Neural cell (in vitro differentiated cells): Measurements from ENCODE around the gene MAPK7. TPM values are rescaled to one million over a fixed set of nuclear protein-coding genes. Genes with fewer than 3 reads are reported as not detected.
A peak's percentile ranks its signal among the peaks of the same experiment; 100 is the strongest.

Source experiments
- H2AFZ ChIP-seq: fragments of 200-600, 300-800 bp; sonication (generic), shearing (Covaris generic); 2 replicates; pipeline ENCODE4 v1.6.0; 2014; ENCODE audit warnings: low read depth, mild to moderate bottlenecking, antibody characterized with exemption, low read length, moderate library complexity
- H3F3A ChIP-seq: fragments of 200-600 bp; shearing (Covaris generic); 2 replicates; pipeline ENCODE4 v1.6.1; 2016; ENCODE audit warnings: mild to moderate bottlenecking, moderate library complexity, mixed read lengths, antibody characterized with exemption, low read length; ENCODE audit not compliant: insufficient read depth, poor library complexity, severe bottlenecking
- H3K27ac ChIP-seq: fragments of 200-600, 300-800 bp; sonication (generic), shearing (Covaris generic); 2 replicates; pipeline ENCODE4 v1.5.1; 2014; ENCODE audit warnings: mild to moderate bottlenecking, low read length, moderate library complexity
- H3K27me3 ChIP-seq: fragments of 300-800, 200-600 bp; sonication (generic), shearing (Covaris generic); 2 replicates; pipeline ENCODE4 v1.6.0; 2014; ENCODE audit warnings: mild to moderate bottlenecking, low read depth, low read length, moderate library complexity; ENCODE audit not compliant: insufficient read depth
- H3K36me3 ChIP-seq: fragments of 300-800, 200-600 bp; sonication (generic), shearing (Covaris generic); 2 replicates; pipeline ENCODE4 v1.5.1; 2014; ENCODE audit warnings: mild to moderate bottlenecking, antibody characterized with exemption, low read length, moderate library complexity; ENCODE audit not compliant: insufficient read depth
- H3K4me2 ChIP-seq: fragments of 300-800, 200-600 bp; sonication (generic), shearing (Covaris generic); 2 replicates; pipeline ENCODE4 v1.6.0; 2014; ENCODE audit warnings: mild to moderate bottlenecking, low read length
- H3K4me3 ChIP-seq: fragments of 300-800, 200-600 bp; sonication (generic), shearing (Covaris generic); 2 replicates; pipeline ENCODE4 v1.5.1; 2014; ENCODE audit warnings: mild to moderate bottlenecking, low read length, moderate library complexity
- H3K79me2 ChIP-seq: fragments of 200-600 bp; shearing (Covaris generic); replicated peaks from 2 replicates; pipeline ENCODE4 v1.6.0; 2014; ENCODE audit warnings: mild to moderate bottlenecking, low read length, moderate library complexity; ENCODE audit not compliant: insufficient read depth
- H3K9ac ChIP-seq: fragments of 300-800, 200-600 bp; sonication (generic), shearing (Covaris generic); 2 replicates; pipeline ENCODE4 v1.6.1; 2016; ENCODE audit warnings: mild to moderate bottlenecking, low read length, mixed read lengths
- H3K9me2 ChIP-seq: fragments of 200-600 bp; shearing (Covaris generic); 2 replicates; pipeline ENCODE4 v1.6.1; 2016; ENCODE audit warnings: mild to moderate bottlenecking, low read length, mixed read lengths; ENCODE audit not compliant: insufficient read depth
- H3K9me3 ChIP-seq: fragments of 200-600, 300-800 bp; sonication (generic), shearing (Covaris generic); 2 replicates; pipeline ENCODE4 v1.6.1; 2016; ENCODE audit warnings: mild to moderate bottlenecking, mixed run types, low read length, moderate library complexity, mixed read lengths
- H4K20me1 ChIP-seq: fragments of 200-600 bp; shearing (Covaris generic); 2 replicates; pipeline ENCODE4 v1.6.1; 2016; ENCODE audit warnings: mild to moderate bottlenecking, mixed run types; ENCODE audit not compliant: insufficient read depth
- EP300 ChIP-seq: fragments of 450-650 bp; conservative IDR thresholded peaks from 2 replicates; pipeline ENCODE4 v1.6.1; 2014; ENCODE audit warnings: antibody characterized with exemption, mild to moderate bottlenecking, moderate library complexity; ENCODE audit not compliant: poor library complexity, severe bottlenecking
- EZH2 ChIP-seq: fragments of 200-600, 300-800 bp; shearing (Covaris generic), sonication (generic); IDR thresholded peaks from 2 replicates; pipeline ENCODE4 v1.6.1; 2014; ENCODE audit warnings: antibody characterized with exemption, low read length, borderline replicate concordance, mild to moderate bottlenecking; ENCODE audit not compliant: insufficient read depth, poor library complexity, severe bottlenecking
- MXI1 ChIP-seq: fragments of 450-650 bp; conservative IDR thresholded peaks from 2 replicates; pipeline ENCODE4 v1.6.1; 2014; ENCODE audit warnings: antibody characterized with exemption, mild to moderate bottlenecking; ENCODE audit not compliant: poor library complexity, severe bottlenecking
- POLR2AphosphoS5 ChIP-seq: IDR thresholded peaks from 2 replicates; pipeline ENCODE4 v1.6.1; 2012
- RAD21 ChIP-seq: fragments of 450-650 bp; conservative IDR thresholded peaks from 2 replicates; pipeline ENCODE4 v1.6.1; 2014; ENCODE audit warnings: antibody characterized with exemption, mild to moderate bottlenecking, moderate library complexity
- SMC3 ChIP-seq: fragments of 450-650 bp; conservative IDR thresholded peaks from 2 replicates; pipeline ENCODE4 v1.6.1; 2014; ENCODE audit warnings: antibody characterized with exemption, mild to moderate bottlenecking, moderate library complexity; ENCODE audit not compliant: poor library complexity
- TAF1 ChIP-seq: IDR thresholded peaks from 2 replicates; pipeline ENCODE4 v1.6.1; 2012; ENCODE audit warnings: low read depth
- polyA plus RNA-seq: library from polyadenylated mRNA; depleted of rRNA; stranded (reverse); fragments of >200 nt; gene quantifications from 2 replicates; pipeline ENCODE4 v1.2.3, GENCODE V29; 2014
- TF ChIP-seq, protein P1 (sequence below): fragments of 450-650 bp; IDR thresholded peaks from 2 replicates; pipeline ENCODE4 v1.5.1; 2014; ENCODE audit warnings: antibody characterized with exemption, mild to moderate bottlenecking, moderate library complexity; ENCODE audit not compliant: poor library complexity, severe bottlenecking
- TF ChIP-seq, protein P2 (sequence below): IDR thresholded peaks from 2 replicates; pipeline ENCODE4 v1.6.1; 2012; ENCODE audit warnings: borderline replicate concordance

MAPK7 gene
- polyA plus RNA-seq, 1 donor from 2014 or later = 18.8 TPM

DNA sequence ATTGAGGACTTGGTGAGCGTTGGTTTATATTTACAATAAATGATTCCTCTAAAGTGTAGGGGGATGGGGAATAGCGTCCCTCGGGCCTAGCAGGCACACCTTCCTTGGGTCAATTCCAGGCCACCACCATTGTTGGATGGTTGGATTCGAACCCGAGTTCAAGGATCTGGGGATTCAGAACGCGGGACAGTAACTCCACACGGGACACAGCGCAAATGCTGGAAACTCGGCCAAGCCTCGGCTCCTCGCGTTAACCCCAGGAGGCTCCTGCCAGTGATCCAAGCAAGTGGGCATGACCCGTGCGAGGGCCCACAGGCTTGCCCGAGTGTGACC lies 16.4 kb upstream of the MAPK7 start:
- Histone ChIP-seq H3K36me3 (peaks cover 13% of the 10 kb centered on the region), H3K27ac (peak overlapping the region; percentile 82), H3K9me2 (no peaks in the 10 kb centered on the region), H3K9ac (peak overlapping the region; percentile 87), H4K20me1 (no peaks in the 10 kb centered on the region), H3K4me3 (peak overlapping the region; percentile 98), H3K9me3 (no peaks in the 10 kb centered on the region), H3F3A (no peaks in the 10 kb centered on the region), H3K4me2 (peak overlapping the region; percentile 91), H3K27me3 (no peaks in the 10 kb centered on the region), H3K79me2 (peaks cover 7% of the 10 kb centered on the region), H2AFZ (peak overlapping the region; percentile 76)
- TF ChIP-seq, protein P1, sequence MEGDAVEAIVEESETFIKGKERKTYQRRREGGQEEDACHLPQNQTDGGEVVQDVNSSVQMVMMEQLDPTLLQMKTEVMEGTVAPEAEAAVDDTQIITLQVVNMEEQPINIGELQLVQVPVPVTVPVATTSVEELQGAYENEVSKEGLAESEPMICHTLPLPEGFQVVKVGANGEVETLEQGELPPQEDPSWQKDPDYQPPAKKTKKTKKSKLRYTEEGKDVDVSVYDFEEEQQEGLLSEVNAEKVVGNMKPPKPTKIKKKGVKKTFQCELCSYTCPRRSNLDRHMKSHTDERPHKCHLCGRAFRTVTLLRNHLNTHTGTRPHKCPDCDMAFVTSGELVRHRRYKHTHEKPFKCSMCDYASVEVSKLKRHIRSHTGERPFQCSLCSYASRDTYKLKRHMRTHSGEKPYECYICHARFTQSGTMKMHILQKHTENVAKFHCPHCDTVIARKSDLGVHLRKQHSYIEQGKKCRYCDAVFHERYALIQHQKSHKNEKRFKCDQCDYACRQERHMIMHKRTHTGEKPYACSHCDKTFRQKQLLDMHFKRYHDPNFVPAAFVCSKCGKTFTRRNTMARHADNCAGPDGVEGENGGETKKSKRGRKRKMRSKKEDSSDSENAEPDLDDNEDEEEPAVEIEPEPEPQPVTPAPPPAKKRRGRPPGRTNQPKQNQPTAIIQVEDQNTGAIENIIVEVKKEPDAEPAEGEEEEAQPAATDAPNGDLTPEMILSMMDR = no peak
- TF ChIP-seq TAF1 = no peak
- TF ChIP-seq RAD21 = peak; percentile 9
- no peak for TF ChIP-seq SMC3
- TF ChIP-seq POLR2AphosphoS5 = no peak
- TF ChIP-seq EP300 = no peak
- TF ChIP-seq EZH2 = no peak
- TF ChIP-seq, protein P2, sequence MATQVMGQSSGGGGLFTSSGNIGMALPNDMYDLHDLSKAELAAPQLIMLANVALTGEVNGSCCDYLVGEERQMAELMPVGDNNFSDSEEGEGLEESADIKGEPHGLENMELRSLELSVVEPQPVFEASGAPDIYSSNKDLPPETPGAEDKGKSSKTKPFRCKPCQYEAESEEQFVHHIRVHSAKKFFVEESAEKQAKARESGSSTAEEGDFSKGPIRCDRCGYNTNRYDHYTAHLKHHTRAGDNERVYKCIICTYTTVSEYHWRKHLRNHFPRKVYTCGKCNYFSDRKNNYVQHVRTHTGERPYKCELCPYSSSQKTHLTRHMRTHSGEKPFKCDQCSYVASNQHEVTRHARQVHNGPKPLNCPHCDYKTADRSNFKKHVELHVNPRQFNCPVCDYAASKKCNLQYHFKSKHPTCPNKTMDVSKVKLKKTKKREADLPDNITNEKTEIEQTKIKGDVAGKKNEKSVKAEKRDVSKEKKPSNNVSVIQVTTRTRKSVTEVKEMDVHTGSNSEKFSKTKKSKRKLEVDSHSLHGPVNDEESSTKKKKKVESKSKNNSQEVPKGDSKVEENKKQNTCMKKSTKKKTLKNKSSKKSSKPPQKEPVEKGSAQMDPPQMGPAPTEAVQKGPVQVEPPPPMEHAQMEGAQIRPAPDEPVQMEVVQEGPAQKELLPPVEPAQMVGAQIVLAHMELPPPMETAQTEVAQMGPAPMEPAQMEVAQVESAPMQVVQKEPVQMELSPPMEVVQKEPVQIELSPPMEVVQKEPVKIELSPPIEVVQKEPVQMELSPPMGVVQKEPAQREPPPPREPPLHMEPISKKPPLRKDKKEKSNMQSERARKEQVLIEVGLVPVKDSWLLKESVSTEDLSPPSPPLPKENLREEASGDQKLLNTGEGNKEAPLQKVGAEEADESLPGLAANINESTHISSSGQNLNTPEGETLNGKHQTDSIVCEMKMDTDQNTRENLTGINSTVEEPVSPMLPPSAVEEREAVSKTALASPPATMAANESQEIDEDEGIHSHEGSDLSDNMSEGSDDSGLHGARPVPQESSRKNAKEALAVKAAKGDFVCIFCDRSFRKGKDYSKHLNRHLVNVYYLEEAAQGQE = peak; percentile 13
- TF ChIP-seq MXI1 = no peak

DNA sequence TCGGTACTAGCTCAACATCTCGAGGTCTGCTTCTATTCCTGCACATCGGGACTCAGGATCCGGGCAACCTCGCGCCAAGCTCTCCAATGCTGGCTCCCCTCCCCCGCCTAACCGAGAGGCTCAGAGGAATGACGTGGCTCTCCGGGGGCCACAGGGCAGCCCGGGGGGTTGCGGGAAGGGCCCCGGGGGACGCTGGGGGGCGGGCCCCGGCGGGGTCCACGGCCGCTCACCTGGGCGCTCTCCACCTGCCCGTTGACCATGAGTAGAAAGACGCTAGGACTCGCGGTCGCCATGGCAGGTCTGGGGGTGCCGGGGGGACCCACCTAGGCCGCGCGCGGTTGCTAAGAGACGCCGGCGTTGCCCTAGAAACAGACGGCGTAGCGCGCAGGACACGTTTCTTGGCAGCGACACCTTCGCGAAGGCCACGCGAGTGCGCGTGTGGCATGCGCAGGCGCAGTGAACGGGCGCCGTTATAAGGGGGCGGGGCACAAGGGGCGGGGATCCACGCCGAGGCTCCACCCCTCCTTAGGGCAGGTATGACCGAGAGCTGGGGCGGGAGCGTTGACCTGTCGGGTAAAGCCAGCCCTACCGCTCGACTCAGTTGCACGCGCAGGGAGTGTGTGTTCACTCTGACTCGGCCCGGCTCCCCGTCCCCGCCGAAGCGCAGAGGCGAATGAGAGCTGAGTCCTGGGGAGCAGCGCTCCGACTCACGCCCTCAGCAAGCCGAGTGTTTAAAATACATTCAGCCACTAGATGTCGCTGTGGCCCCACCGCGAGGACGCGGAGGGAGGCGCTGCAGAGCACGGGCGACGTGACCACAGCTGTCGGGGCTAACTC lies 15.8 kb upstream of the MAPK7 start, which contains the start of gene B9D1:
B9D1 (minus strand) TSS at position 447 of the 837 bp plus-strand sequence; CDS start at position 293, 154 bp downstream.
- Histone ChIP-seq H3K79me2 (peaks cover 7% of the 10 kb centered on the region), H3K36me3 (peaks cover 9% of the 10 kb centered on the region), H3K4me2 (peak within 1 kb of the TSS; percentile 91), H3K9me2 (no peaks in the 10 kb centered on the region), H3K9me3 (no peaks in the 10 kb centered on the region), H2AFZ (peak within 1 kb of the TSS; percentile 76), H3F3A (no peaks in the 10 kb centered on the region), H3K27me3 (no peaks in the 10 kb centered on the region), H4K20me1 (no peaks in the 10 kb centered on the region), H3K4me3 (peak within 1 kb of the TSS; percentile 98), H3K9ac (peak within 1 kb of the TSS; percentile 87), H3K27ac (peak within 1 kb of the TSS; percentile 82)
- TF ChIP-seq SMC3 (peak; percentile 99), MXI1 (peak; percentile 97), EZH2 (no peak), RAD21 (peak; percentile 100), TAF1 (no peak), POLR2AphosphoS5 (peak; percentile 56), EP300 (peak; percentile 79)
- TF ChIP-seq, protein P2 = no peak
- TF ChIP-seq, protein P1 = peak; percentile 100
